HG03354 (cell line): ENCODE results near the gene SLC16A11.
A peak's percentile ranks its signal among the peaks of the same experiment; 100 is the strongest.

Source experiments
- ATAC-seq: cut with Tn5 transposase; IDR thresholded peaks from one replicate; pipeline ENCODE4 v1.9.1; 2021; ENCODE audit warnings: mild to moderate bottlenecking; ENCODE audit not compliant: unreplicated experiment, poor library complexity, severe bottlenecking

The SLC16A11 gene

DNA sequence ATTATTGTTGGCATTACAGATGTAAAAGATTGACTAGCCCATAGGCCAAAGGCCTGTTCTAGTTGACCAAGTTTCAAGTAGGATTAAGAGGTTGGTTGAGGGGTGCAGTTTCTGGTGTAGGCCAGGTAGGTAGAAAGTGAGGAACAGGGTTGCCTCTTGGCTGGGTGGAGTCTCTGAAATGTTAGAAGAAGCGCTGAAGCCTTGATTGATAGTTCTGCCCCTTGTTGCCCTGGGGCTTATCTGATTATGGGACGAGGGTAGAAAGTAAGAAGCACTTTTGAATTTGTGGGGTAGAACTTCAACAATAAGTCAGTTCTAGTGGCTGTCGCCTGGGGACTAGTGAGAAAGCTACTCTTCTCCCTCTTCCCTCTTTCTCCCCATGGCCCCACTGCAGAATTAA is 14.8 kb downstream of the SLC16A11 start:
- ATAC-seq: no peak

DNA sequence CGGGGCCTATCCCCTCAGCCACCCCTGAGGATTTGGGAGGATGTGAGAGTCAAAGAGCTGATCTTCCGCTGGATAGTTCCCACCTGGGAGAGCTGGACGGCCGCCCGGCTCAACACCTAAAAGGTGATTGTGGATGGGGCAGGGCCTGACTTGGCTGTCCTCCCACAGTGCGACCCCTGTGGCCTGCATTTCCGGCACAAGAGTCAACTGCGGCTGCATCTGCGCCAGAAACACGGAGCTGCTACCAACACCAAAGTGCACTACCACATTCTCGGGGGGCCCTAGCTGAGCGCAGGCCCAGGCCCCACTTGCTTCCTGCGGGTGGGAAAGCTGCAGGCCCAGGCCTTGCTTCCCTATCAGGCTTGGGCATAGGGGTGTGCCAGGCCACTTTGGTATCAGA is 16.6 kb downstream of the SLC16A11 start:
- no peak for ATAC-seq

DNA sequence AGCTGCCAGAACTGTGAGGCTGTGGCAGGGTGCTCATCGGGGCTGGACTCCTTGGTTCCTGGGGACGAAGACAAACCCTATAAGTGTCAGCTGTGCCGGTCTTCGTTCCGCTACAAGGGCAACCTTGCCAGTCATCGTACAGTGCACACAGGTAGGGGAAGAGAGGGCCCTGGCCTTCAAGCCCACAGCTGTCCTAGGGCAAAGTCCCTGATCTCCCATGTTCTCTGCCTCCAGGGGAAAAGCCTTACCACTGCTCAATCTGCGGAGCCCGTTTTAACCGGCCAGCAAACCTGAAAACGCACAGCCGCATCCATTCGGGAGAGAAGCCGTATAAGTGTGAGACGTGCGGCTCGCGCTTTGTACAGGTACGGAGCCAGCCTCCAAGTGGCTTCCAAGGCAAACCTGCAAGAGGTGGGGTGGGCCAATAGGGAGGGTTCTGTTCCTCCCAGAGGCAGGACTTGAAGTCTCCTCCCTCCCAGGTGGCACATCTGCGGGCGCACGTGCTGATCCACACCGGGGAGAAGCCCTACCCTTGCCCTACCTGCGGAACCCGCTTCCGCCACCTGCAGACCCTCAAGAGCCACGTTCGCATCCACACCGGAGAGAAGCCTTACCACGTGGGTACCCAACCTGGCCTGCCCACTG is 17.3 kb downstream of the SLC16A11 start:
- ATAC-seq: no peak

DNA sequence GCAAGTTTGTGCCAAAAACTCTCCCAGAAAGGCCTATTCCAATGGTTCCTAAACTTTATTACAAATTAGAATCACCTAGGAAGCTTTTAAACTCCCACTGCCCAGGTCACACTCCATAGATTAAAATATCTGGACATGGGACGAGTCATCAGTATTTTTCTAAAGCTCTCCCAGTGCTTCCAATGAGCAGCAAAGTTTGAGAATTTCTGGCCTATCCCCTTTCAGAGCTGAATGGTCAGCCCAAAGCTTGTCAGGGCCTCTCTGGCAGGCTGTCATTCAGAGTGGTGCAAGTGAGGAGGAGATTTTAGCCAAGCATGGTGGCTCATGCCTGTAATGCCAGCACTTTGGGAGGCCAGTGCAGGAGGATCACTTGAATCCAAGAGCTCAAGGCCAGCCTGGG is 18.6 kb downstream of the SLC16A11 start:
- no peak for ATAC-seq

DNA sequence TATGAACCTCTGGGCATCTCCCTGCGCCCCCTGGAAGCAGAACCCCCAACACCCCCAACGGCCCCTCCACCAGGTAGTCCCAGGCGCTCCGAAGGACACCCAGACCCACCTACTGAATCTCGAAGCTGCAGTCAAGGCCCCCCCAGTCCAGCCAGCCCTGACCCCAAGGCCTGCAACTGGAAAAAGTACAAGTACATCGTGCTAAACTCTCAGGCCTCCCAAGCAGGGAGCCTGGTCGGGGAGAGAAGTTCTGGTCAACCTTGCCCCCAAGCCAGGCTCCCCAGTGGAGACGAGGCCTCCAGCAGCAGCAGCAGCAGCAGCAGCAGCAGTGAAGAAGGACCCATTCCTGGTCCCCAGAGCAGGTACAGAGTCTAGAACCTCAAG is 19.5 kb downstream of the SLC16A11 start:
- ATAC-seq: no peak

DNA sequence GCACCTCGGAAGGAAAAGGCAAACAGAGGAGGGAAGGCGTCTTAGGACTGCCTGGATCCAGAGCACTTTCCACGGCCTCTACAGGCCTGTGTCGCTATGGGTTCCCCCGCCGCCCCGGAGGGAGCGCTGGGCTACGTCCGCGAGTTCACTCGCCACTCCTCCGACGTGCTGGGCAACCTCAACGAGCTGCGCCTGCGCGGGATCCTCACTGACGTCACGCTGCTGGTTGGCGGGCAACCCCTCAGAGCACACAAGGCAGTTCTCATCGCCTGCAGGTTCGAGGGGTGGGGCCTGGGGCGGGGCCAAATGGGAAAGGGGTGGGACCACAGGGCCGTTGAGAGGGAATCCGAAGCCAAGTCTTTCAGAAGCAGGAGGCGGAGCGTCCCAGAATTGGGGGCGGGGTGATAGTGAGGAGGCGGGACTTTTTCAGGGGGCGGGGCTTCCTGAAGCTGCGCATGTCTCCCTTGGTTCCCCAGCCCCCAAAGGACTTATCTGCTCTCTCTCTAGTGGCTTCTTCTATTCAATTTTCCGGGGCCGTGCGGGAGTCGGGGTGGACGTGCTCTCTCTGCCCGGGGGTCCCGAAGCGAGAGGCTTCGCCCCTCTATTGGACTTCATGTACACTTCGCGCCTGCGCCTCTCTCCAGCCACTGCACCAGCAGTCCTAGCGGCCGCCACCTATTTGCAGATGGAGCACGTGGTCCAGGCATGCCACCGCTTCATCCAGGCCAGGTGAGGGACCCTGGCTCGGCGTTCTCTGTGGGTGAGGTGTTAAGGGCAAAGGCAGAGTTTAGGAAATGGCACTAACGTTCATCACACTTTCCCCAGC is 20.1 kb downstream of the SLC16A11 start:
- peak; percentile 50 for ATAC-seq

DNA sequence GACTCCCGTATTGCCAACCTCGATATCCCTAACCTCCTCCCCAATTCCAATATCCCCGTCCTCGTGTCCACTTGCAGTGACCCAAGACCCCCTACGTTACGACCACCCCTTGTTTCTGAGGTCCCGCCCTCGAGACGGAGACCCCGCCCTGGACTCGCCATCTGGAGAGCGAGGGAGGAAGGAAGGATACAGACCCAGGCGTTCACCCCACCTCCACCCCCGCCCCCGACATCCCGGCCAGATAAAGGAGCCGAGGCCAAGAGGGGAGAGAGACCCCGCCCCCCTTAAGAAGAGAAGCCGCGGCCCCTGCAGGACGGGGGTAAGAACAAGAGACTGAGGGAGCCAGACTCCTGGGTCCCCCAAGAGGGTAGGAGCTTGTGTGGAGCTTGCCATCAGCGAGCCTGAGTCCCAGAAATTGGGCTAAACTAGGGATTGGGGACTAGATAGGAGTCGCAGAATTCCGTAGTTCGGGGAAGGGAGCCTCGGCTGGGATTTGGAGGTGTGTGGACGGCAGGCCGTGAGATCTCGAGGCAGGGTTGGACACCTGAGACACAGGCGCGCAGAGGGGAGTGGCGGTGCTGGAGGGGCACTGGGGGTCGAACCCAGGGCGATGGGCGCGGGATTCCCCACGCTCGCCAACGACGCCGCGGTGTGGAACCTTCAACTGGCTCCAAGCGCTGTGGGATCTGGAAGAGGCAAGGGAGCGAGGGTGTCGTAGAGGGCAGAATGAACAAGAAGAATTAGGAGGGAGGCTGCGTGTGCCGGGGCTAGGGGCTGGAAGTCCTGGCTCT is 20.9 kb downstream of the SLC16A11 start, which contains the start of gene BCL6B:
Gene BCL6B, plus strand, starts transcription at position 270 of the 791 bp plus-strand sequence. CDS start 622 bp downstream, outside the sequence.
- no peak for ATAC-seq

DNA sequence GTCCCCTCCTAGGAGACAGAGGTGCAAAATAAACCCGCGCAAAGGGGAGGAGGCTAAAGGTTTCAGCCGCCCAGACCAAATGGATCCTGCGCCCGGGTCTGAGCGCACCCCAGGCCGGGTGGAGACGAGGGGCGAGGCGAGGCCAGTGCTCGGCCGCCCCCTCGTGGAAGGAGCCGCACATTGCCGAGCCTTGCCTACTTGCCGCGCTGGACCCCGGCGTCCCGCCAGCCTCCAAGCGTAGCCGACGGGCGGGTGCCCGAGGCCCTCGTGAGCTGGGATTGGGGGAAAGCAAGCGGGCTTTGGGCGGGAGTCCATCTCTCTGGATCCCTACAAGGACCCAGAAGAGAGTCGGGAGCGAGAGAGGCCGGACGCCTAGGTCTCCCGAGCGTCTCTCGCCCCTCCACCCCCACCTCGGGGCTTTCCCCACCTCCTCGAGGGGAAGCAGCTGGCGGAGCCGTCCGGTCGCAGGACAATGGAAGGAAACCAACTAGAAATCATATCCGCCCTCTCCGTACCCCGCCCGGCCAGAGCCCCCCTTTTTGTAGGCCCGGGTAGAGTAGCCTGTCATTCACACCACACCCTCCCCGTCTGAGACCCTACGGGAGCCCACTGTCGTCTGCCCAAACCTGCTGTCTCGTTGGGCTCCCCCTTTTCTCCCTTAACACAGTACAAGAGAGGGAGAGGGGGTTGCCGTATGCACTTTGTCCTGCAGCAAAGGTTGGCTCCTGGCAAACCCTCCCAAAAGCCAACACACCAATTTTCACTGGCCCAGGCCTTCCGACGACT is 21.7 kb downstream of the SLC16A11 start:
- ATAC-seq: peak; percentile 68

DNA sequence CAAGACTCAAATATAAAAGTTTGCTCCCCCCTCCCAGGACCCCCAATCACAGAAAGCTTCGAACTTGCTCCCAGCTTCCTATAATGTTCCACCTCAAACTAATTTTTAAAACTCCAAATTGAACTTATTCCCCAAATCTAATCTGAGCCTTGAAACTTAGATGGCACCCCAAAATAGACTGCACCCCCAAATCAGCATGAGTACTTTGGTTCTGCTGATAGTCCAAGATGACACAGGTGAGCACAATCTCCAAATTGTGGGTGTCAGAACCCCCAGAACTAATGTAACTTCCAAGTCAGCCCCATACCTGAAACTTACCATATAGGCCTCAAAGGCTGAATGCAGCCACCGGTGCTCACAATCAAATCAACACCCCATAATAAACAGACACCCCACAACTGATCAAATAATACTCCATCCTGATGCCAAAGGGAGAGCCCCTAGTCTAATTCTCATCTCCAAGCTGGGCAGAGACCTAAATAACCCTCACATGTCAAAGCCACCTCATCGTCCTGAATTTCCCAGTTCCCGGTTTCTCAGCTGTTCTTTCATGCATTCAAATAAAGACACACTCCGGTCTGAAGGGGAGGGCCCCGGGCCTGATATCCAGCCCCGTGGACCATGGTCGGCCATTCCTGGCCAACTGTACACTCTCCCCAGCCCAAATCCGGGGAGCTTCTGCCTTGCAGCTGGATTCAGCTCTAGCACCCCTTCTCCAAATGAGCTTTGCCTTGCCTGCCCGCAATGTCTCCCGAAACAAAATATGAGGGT is 22.8 kb downstream of the SLC16A11 start:
- no peak for ATAC-seq

DNA sequence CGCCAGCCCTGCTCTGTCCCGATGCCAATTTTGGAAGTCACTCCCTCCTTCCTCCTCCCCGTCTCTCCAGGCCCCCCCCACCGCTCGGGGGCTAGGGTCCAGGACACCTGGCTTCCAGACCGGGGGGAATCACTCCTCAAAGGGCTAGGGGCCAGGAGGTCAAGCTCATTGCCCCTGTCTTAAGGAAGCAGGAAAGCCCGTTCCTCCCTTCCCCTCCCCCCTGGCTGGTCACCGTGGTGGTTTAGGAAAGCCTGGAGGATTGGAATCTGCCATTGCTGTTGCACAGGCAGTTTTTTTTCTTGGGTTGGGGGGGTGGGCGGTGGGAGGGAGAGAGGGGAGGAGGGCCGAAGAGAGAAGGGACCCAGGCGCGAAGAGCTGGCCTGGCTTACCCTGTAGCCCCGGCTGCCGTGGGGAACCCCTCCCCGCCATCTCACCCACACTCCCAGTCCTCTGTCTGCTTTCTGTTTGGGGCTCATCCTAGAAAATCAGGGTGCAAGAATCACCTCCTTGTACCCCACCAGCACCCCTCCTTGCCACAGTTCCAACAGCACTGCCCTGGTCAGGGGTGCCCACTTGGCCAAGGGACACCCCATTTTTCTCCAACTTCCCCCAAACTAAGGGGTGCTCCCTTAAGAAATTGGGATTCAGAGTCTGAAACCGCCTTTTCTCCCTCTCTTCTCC is 23.9 kb downstream of the SLC16A11 start:
- ATAC-seq: no peak

DNA sequence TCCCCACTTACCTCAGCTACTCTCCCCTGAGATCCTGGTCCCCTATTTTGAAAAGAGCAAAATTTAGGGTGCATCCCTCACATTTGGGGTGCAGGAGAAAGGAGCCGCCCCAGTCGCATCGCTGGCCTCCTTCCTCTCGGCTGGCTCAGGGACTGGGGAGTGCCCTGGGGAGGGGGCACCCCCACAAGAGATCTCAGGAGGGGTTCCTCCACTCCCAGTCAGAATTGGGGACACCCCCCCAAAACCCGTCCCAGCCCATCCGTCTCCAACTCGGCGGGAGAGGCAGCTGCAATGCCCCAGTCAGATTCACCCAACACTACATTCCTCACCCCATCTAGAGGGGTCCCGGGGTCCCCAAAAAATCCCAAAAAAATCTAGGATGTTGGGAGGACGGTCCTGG is 24.5 kb downstream of the SLC16A11 start:
- no peak for ATAC-seq

DNA sequence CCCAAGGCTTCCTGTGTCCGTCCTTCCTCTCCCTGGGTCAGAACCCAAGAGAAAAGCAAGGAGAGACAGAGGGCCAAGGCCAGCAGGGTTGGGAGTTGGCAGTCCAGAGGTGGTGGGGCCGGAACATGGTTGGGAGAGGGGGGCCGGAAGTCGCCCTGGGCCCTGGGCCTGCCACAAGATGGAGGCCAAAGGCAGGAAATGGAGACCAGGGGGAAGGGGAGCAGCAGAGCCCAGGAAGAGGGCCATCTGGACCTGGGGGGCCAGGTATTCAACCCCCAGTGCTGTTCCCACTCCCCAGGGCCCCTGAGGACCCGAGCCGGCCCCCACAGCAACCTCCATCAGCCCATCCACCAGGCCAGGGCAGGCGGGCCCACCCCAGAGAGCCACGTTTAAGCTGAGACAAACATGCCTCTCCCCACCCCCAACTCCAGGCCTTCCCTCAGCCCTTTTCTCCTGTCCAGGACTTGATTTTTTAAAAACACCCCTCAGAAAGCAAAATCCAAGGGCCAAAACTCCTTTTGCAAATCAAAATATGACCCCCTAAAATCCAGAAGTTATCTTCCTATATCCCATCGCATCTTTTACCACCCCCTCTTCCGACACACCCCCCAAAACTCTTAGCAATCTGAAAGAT is 25.4 kb downstream of the SLC16A11 start:
- no peak for ATAC-seq

DNA sequence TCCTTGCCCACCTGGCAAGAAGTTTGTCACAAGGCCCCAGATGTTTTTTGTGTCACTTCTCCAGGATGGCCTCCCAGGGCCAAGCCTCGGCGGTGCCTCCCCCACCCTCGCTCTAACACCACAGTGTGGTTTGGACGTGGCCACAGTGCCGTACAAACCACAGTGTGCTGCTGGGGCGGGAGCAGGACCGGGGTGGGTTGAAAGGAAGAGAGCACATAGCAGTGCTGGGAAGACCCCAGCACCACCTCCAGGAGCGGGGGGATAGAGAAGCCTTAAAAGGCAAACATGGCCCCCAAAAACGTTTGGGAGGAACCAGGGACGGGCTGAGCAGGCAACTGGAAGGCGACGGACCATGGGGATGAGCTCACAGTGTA is 26.1 kb downstream of the SLC16A11 start:
- no peak for ATAC-seq

DNA sequence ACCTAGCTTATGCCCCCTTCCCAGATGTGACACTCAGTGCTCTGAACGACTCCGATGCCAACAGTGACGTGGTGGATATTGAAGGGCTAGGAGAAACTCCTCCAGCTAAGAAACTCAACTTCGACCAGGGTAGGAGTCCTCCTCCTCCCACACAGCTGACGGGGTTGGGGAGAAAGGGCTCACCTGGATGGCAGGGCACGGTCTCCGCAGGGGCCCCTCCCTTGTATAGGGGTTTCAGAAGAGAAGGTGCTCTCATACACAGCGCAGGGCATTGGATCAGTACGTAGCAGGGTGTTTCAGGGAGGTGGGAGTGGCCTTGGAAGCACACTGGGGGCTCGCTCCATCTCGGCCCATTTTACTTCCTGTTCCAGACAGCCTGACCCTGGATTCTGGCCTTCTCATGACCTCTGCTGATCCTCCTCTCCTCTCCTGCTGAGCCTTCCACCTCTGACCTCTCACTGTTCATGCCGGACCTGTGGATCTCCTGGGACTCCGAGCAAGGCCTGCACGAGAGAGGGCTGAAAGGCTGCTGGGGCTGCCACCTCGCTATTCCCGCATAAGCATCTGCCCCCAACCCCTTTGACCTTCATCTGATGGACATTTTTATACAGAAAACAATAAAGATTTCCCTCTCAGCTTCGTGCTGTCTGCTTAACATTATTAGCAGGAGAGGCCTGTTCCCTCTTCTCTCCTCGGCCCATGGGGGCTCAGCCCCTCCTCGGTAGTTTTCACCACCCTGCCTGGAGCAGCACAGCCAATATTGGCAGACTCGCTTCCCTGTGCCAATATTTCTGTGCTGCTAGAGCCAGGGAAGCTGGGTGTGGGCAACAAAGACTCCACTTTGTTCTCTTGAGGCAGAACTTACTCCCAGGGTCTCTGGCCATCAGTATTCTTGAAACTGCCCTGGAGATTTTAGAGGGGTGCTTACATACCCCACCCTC is 26.7 kb downstream of the SLC16A11 start:
- ATAC-seq: no peak

DNA sequence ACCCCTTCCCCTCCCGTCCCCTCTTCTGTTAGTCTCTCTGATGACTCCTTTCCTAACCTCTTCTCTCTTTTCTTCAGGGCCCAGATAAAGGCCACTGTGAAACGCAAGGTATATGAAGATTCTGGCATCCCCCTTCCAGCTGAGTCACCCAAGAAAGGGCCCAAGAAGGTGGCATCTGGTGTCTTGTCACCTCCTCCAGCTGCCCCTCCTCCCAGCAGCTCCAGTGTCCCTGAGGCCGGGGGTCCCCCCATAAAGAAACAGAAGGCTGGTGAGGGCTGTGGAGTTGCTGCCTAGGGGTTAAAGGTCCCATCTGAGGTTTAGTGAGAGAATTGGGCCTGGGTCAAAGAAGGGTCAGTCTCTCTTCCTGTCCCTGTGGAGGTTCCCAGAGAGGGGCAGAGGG is 27.5 kb downstream of the SLC16A11 start:
- ATAC-seq: no peak

DNA sequence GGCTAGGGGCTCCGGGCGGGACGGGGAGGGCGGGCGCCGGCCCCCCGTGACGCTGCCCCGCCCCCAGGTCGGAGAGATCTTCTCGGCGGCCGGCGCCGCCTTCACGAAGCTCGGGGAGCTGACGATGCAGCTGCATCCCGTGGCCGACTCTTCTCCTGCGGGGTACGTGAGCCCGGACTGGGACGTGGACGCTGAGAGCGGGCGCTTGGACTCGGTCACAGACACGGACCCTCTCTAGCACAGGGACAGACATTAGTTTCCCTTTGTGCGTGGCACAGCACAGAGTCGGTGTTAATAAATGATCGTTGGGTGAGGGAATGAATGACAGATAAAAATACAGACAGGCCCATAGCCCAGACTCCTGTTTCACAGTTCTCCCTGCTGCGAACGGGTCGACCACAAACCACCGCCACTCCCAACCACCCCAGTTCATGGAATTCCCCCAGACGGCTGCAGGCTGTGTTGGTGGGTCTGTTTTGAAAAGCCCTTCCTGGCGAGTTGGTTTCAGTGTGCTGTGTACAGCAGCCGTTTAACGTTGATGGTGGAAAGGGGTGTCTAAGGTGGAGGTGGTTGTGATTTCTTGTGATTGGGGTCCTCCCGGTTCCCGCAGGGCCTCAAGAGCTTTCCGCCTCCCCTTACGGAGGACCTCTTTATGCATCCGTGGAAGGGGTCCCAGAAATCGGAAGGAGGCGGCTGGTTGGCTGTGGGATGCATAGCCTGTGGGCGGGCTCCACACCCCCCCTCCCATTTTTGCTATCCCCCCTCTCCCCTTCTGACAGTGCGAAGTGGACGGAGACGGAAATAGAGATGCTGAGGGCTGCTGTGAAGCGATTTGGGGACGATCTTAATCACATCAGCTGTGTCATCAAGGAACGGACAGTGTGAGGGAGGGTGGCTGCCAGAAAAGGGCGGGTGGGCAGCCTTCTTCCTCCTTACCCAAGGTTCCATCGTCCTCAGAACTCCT is 28.6 kb downstream of the SLC16A11 start:
- peak; percentile 13 for ATAC-seq
